ENCODE data around the gene PLEKHA7.
A peak's percentile ranks its signal among the peaks of the same experiment; 100 is the strongest.

Gene PLEKHA7

DNA sequence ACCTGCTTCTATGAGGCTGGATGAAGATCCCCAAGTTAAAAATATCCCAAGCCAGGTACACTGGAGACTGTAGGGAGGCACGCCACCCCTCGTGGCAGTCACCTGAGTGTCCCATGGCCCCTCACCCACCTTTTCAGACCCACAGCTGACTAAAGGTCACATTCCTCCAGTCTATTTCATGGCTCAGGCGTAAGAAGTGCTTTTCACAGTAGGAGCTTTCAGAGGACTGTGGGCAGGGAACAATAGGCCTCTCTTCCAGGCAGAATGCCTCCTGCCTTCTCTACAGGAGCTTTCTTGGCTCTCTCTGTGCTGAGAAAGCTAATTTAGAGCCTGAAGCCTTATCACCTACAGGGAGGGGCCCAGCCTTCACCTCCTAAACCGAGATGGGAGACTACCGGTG, 201.9 kb downstream of the PLEKHA7 start (continued):
- TF ChIP-seq, protein P1, sequence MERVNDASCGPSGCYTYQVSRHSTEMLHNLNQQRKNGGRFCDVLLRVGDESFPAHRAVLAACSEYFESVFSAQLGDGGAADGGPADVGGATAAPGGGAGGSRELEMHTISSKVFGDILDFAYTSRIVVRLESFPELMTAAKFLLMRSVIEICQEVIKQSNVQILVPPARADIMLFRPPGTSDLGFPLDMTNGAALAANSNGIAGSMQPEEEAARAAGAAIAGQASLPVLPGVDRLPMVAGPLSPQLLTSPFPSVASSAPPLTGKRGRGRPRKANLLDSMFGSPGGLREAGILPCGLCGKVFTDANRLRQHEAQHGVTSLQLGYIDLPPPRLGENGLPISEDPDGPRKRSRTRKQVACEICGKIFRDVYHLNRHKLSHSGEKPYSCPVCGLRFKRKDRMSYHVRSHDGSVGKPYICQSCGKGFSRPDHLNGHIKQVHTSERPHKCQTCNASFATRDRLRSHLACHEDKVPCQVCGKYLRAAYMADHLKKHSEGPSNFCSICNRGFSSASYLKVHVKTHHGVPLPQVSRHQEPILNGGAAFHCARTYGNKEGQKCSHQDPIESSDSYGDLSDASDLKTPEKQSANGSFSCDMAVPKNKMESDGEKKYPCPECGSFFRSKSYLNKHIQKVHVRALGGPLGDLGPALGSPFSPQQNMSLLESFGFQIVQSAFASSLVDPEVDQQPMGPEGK (CRISPR knock-in tag; IDR thresholded peaks at IDR 0.05; ENCODE audit: borderline replicate concordance): no peak
- TF ChIP-seq ZNF70 (CRISPR knock-in tag; IDR thresholded peaks at IDR 0.05) (no peak), TOX (CRISPR knock-in tag; IDR thresholded peaks at IDR 0.05; ENCODE audit: borderline replicate concordance) (no peak)

DNA sequence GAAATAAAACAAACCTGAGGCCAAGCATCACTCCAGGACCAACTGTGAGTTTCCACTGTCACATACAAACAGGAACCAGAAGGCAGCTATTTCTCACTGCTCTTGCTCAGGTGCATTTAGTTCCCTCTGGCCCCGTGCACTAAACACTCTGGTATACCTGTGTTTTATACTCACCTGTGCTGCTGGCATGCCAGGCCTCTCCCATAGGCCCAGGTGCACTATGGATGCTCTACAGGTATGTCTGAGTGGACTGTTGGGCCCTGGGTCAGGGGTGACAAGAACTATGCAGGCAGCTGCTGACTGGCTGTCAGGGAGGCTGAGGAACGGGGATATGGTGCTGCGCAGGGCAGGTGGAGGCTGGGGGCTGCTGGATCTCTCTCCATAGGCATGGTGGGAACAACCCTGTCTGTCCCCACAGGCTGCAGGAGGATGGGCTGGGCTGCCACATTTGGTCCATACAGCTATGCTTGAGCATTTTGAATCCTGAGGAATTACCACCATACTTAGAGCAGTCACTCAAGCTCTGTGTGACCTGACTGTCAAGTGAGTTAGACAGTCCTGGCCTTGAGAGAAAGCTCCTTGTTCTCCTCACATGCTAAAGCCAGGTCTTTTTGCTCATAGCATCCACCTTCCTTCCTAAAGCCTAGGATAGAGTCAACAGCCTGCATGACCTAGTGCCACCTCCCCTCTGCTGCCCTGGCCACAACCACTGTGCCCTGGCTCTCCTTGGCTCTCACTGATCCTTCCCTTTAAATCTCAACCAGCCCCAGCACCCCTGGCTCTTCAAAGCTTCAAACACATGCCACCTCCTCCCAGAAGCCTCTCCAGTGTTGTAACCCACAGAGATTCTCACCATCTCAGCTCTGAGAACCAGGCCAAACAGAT, 202.8 kb downstream of the PLEKHA7 start:
- ATAC-seq: no peak
- TF ChIP-seq ZNF70 (CRISPR knock-in tag; IDR thresholded peaks at IDR 0.05): no peak
- no peak for TF ChIP-seq BACH2 (CRISPR knock-in tag; IDR thresholded peaks at IDR 0.05; ENCODE audit: borderline replicate concordance)
- no peak for TF ChIP-seq ARNTL (CRISPR knock-in tag; IDR thresholded peaks at IDR 0.05; ENCODE audit: borderline replicate concordance, low read depth)
- TF ChIP-seq ZNF8 (CRISPR knock-in tag; IDR thresholded peaks at IDR 0.05): no peak
- TF ChIP-seq GLIS3 (CRISPR knock-in tag; IDR thresholded peaks at IDR 0.05): no peak
- TF ChIP-seq ZNF565 (CRISPR knock-in tag; conservative IDR thresholded peaks at IDR 0.05; ENCODE audit: low read depth): no peak
- TF ChIP-seq, protein P2, sequence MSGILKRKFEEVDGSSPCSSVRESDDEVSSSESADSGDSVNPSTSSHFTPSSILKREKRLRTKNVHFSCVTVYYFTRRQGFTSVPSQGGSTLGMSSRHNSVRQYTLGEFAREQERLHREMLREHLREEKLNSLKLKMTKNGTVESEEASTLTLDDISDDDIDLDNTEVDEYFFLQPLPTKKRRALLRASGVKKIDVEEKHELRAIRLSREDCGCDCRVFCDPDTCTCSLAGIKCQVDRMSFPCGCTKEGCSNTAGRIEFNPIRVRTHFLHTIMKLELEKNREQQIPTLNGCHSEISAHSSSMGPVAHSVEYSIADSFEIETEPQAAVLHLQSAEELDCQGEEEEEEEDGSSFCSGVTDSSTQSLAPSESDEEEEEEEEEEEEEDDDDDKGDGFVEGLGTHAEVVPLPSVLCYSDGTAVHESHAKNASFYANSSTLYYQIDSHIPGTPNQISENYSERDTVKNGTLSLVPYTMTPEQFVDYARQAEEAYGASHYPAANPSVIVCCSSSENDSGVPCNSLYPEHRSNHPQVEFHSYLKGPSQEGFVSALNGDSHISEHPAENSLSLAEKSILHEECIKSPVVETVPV (CRISPR knock-in tag; IDR thresholded peaks at IDR 0.05): no peak
- TF ChIP-seq ZFP3 (CRISPR knock-in tag; IDR thresholded peaks at IDR 0.05): no peak
- TF ChIP-seq ISL1 (CRISPR knock-in tag; IDR thresholded peaks at IDR 0.05): no peak
- no peak for TF ChIP-seq TCF4 (CRISPR knock-in tag; IDR thresholded peaks at IDR 0.05; ENCODE audit: borderline replicate concordance)
- TF ChIP-seq CSDC2 (CRISPR knock-in tag; IDR thresholded peaks at IDR 0.05): no peak
- TF ChIP-seq, protein P1 (CRISPR knock-in tag; IDR thresholded peaks at IDR 0.05; ENCODE audit: borderline replicate concordance): no peak
- no peak for TF ChIP-seq SNAI2 (CRISPR knock-in tag; IDR thresholded peaks at IDR 0.05)
- TF ChIP-seq, protein P3, sequence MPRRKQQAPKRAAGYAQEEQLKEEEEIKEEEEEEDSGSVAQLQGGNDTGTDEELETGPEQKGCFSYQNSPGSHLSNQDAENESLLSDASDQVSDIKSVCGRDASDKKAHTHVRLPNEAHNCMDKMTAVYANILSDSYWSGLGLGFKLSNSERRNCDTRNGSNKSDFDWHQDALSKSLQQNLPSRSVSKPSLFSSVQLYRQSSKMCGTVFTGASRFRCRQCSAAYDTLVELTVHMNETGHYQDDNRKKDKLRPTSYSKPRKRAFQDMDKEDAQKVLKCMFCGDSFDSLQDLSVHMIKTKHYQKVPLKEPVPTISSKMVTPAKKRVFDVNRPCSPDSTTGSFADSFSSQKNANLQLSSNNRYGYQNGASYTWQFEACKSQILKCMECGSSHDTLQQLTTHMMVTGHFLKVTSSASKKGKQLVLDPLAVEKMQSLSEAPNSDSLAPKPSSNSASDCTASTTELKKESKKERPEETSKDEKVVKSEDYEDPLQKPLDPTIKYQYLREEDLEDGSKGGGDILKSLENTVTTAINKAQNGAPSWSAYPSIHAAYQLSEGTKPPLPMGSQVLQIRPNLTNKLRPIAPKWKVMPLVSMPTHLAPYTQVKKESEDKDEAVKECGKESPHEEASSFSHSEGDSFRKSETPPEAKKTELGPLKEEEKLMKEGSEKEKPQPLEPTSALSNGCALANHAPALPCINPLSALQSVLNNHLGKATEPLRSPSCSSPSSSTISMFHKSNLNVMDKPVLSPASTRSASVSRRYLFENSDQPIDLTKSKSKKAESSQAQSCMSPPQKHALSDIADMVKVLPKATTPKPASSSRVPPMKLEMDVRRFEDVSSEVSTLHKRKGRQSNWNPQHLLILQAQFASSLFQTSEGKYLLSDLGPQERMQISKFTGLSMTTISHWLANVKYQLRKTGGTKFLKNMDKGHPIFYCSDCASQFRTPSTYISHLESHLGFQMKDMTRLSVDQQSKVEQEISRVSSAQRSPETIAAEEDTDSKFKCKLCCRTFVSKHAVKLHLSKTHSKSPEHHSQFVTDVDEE (CRISPR knock-in tag; IDR thresholded peaks at IDR 0.05): no peak
- no peak for TF ChIP-seq PPARA (CRISPR knock-in tag; IDR thresholded peaks at IDR 0.05; ENCODE audit: borderline replicate concordance)
- TF ChIP-seq ZC3H10 (CRISPR knock-in tag; IDR thresholded peaks at IDR 0.05): no peak
- TF ChIP-seq TOX (CRISPR knock-in tag; IDR thresholded peaks at IDR 0.05; ENCODE audit: borderline replicate concordance): no peak
- no peak for TF ChIP-seq ESRRG (CRISPR knock-in tag; IDR thresholded peaks at IDR 0.05)

DNA sequence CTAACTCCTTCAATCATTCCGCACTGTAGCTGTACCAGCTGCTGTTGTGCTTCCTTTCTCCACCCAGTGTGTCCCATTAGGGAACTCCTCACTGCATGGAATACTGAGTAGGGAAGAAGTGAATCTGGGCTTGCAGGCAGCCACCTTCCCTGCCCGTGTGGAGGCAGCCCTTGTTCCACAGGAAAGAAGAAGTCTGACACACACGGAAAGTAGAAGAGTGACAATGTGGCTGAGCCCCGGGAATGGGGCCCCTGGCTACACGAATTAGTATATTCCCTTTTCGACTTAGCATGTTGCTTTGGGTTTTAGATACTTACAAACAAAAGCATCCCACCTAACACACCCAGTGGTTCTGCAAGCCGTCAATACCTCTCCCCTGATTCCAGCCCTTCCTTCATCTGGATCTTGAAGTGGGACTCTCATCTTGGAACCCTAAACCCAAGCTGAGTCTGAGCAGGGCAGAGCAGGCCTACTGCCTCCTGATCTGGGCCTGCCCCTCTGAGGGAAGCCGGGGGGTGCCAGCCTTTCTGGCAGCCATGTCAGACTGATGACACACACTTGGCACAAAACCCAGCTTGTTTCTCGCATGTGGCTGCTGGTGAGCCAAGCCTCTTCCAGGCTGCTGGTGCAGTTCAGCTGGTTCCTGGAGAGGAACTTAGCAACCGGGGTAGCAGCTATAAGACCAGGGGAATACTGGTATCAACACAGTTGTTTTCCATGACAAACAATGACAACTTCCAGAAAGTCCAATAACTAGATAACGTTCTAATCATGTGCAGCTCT, 204.1 kb downstream of the PLEKHA7 start:
- peak; percentile 69 for ATAC-seq
- TF ChIP-seq ISL1 (CRISPR knock-in tag; IDR thresholded peaks at IDR 0.05) (0 out of 2 replicates have a peak, but pooled peaks have one; percentile 15), ZNF8 (CRISPR knock-in tag; IDR thresholded peaks at IDR 0.05) (no peak)

DNA sequence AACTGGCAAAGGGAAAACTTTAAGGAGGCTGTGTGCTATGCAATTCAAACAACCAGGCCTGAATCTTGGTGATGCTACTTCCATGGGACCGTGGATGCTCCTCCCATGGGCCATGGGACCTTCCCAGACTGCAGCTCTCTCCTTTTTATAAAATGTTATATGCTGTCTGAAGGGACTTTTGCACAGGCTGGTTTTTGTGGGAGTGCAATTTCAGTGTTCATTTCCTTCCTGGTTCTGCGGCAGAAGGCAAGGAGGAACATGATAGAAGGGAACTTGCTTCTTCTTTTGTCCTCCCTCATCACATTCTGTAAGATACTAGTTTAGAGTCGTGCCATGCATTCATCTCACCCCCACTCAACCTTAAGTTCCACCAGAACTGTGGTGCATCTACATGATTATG, 206.9 kb downstream of the PLEKHA7 start:
- TF ChIP-seq OSR1 (CRISPR knock-in tag; IDR thresholded peaks at IDR 0.05): no peak
- no peak for TF ChIP-seq TOX (CRISPR knock-in tag; IDR thresholded peaks at IDR 0.05; ENCODE audit: borderline replicate concordance)
- TF ChIP-seq, protein P2 (CRISPR knock-in tag; IDR thresholded peaks at IDR 0.05): no peak
- no peak for TF ChIP-seq ZNF565 (CRISPR knock-in tag; conservative IDR thresholded peaks at IDR 0.05; ENCODE audit: low read depth)
- no peak for TF ChIP-seq ZNF70 (CRISPR knock-in tag; IDR thresholded peaks at IDR 0.05)
- no peak for TF ChIP-seq ZFP30 (CRISPR knock-in tag; IDR thresholded peaks at IDR 0.05)
- ATAC-seq: no peak

All from SK-N-SH treated with all-trans-retinoic acid at 6 μM for 48 hours (cell line).